ENCODE data around the gene CREB3L1.

Gene CREB3L1

GRCh38 chr11:46291441-46292150 lies 14.1 kb downstream of the CREB3L1 start:
- no peak for DNase-seq (ENCODE audit: low read depth)
- no peak for TF ChIP-seq CTCF (IDR thresholded peaks at IDR 0.05; ENCODE audit: low read depth, low read length, missing control alignments)
- H3K4me3 ChIP-seq (ENCODE audit: low read depth, low read length): no peak overlapping the region

GRCh38 chr11:46293066-46293465 lies 15.6 kb downstream of the CREB3L1 start:
- DNase-seq (ENCODE audit: low read depth): no peak
- H3K4me3 ChIP-seq (ENCODE audit: low read depth, low read length): no peak overlapping the region
- TF ChIP-seq CTCF (IDR thresholded peaks at IDR 0.05; ENCODE audit: low read depth, low read length, missing control alignments): no peak

- TF ChIP-seq CTCF (IDR thresholded peaks at IDR 0.05; ENCODE audit: low read depth, low read length, missing control alignments): no peak
- DNase-seq (ENCODE audit: low read depth): no peak
- H3K4me3 ChIP-seq (ENCODE audit: low read depth, low read length): no peak overlapping the region
Observed at GRCh38 chr11:46293641-46294103, 16.2 kb downstream of the CREB3L1 start.

GRCh38 chr11:46294365-46295309 lies 17.2 kb downstream of the CREB3L1 start:
- H3K4me3 ChIP-seq (ENCODE audit: low read depth, low read length): peak overlapping the region; percentile 39; the same call in 1 of the 2 replicates
- no peak for DNase-seq (ENCODE audit: low read depth)
- TF ChIP-seq CTCF (IDR thresholded peaks at IDR 0.05; ENCODE audit: low read depth, low read length, missing control alignments): no peak

- no peak for TF ChIP-seq CTCF (IDR thresholded peaks at IDR 0.05; ENCODE audit: low read depth, low read length, missing control alignments)
- DNase-seq (ENCODE audit: low read depth): no peak
- H3K4me3 ChIP-seq (ENCODE audit: low read depth, low read length): peak overlapping the region; percentile 39
Observed at GRCh38 chr11:46295312-46296058, 18.0 kb downstream of the CREB3L1 start.

- DNase-seq (ENCODE audit: low read depth): no peak
- peak overlapping the region; percentile 39 for H3K4me3 ChIP-seq (ENCODE audit: low read depth, low read length)
- TF ChIP-seq CTCF (IDR thresholded peaks at IDR 0.05; ENCODE audit: low read depth, low read length, missing control alignments): no peak
Observed at GRCh38 chr11:46296059-46296527, 18.6 kb downstream of the CREB3L1 start.
